Astrocyte (in vitro differentiated cells and primary cell): ENCODE data around the gene CHST15.

Experiments
- CTCF ChIP-seq: IDR thresholded peaks from 2 replicates; pipeline ENCODE4 v1.5.1; 2011; ENCODE audit warnings: low read depth, mild to moderate bottlenecking, inconsistent platforms, low read length, moderate library complexity; ENCODE audit not compliant: insufficient read depth
- EZH2 ChIP-seq: IDR thresholded peaks from 2 replicates; pipeline ENCODE4 v1.6.1; 2012; ENCODE audit warnings: mild to moderate bottlenecking, low read length, inconsistent platforms; ENCODE audit not compliant: insufficient read depth

GRCh38 chr10:124073978-124074377 is 19.4 kb downstream of the CHST15 start:
- TF ChIP-seq CTCF (no peak), EZH2 (no peak)
